GM18498 (cell line): ENCODE data around the gene SYNJ1.
A peak's percentile ranks its signal among the peaks of the same experiment; 100 is the strongest.
"Not testable (repeated sequence)": the region's sequence is repeated elsewhere in the genome, so short reads cannot be mapped to it uniquely, and the experiment has no call there.

ENCODE experiments used
- ATAC-seq: cut with Tn5 transposase; IDR thresholded peaks from one replicate; pipeline ENCODE4 v1.9.1; 2021; ENCODE audit warnings: mild to moderate bottlenecking, moderate library complexity; ENCODE audit not compliant: unreplicated experiment

Gene SYNJ1

GRCh38 chr21:32739946-32740345, 12.1 kb upstream of the SYNJ1 start:
- no peak for ATAC-seq

- ATAC-seq, result not testable (repeated sequence)
Observed at GRCh38 chr21:32736083-32736482, 8.3 kb upstream of the SYNJ1 start.

- ATAC-seq, result no peak
Observed at GRCh38 chr21:32735524-32735923, 7.7 kb upstream of the SYNJ1 start.

DNA sequence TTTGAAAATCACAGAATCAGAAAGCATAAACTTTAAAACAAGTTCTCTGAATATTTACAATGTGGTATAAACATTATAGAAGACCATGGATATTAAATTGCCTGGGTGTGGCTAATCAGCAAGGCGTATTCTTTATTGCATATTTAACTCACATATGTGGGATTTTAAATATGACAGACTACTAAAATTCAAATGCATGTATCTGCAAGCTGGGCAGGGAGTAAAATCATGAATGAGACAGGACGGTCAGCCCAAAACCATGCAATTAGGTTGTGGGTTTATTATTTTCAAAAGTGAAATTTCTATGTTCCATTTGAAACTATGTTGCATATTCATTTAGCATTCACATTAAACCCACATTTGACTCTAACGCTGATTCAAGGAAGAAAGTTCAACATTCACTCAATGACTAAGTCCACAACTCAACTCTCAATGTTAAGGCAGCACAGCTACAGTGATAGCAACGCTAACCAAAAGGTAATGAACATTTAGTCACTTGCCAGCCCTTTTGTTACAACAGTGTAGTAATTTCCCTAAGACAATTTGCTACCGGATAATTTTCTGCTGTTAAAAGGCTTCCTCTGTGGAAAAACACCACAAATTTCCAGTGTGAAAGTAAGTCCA, 6.3 kb upstream of the SYNJ1 start:
- no peak for ATAC-seq

GRCh38 chr21:32733356-32733755, 5.5 kb upstream of the SYNJ1 start:
- no peak for ATAC-seq

- no peak for ATAC-seq
Observed at GRCh38 chr21:32732544-32732943, 4.7 kb upstream of the SYNJ1 start.

DNA sequence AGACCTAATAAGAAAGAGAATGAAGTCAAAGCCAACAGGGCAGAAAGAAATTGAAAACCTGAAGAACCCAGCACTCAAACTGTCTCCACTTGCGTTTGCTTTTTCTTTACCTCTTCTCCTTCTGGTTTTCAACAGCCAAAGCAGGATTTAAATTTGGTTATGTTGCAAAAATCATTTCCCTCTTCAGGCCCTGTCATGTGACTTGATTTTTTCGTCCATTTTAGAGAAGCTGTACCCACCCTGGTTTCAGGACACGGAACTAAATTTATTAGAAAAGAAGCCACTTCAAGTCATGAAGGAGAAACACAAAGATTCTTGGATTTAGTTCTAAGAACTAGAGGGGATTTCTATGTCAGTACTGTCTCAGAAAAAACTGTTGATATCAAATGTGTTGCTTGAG, 1.0 kb upstream of the SYNJ1 start:
- no peak for ATAC-seq

DNA sequence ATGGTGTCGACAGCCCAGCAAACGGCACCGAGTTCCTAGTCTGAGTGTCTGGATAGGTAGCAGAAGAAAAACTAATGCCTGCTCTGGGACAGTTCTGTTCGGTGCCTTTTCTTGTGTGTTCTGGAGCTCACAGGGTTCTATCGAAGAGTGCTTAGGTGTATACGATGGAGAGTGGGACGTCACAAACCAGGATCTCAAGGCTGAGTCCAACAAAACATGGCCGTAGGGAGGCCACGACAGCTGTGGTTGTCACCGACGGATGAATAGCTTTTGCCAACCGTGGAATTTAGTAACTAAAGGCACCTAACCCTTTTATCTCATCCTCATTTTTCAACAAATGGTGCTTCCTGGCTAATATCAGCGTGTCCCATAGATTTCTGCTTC, 635 bp upstream of the SYNJ1 start:
- no peak for ATAC-seq

GRCh38 chr21:32726839-32727686, 750 bp downstream of the SYNJ1 start:
- peak; percentile 24 for ATAC-seq

DNA sequence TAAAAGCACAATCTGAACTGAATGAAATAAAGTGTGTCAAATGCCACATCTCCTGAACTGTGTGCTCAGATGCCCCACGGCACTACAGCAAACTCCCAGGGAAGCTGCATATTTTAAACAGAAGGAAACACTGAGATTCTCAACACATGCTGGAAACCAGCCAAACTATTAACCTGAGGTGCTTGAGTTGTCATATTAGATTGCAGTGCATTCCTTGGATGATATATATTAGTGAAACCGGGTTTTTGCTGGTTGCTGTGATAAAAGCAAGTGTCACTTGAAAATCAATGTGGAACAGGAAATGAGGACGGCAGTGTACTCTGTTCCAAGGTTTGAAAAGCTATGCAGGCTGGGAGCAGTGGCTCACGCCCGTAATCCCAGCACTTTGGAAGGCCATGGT, 8.7 kb downstream of the SYNJ1 start:
- ATAC-seq, result no peak

GRCh38 chr21:32717851-32718316, 9.9 kb downstream of the SYNJ1 start:
- ATAC-seq, result no peak

GRCh38 chr21:32716486-32716885, 11.3 kb downstream of the SYNJ1 start:
- no peak for ATAC-seq

- no peak for ATAC-seq
Observed at GRCh38 chr21:32713726-32714125, 14.1 kb downstream of the SYNJ1 start.

GRCh38 chr21:32712641-32713040, 15.2 kb downstream of the SYNJ1 start:
- ATAC-seq, result no peak

DNA sequence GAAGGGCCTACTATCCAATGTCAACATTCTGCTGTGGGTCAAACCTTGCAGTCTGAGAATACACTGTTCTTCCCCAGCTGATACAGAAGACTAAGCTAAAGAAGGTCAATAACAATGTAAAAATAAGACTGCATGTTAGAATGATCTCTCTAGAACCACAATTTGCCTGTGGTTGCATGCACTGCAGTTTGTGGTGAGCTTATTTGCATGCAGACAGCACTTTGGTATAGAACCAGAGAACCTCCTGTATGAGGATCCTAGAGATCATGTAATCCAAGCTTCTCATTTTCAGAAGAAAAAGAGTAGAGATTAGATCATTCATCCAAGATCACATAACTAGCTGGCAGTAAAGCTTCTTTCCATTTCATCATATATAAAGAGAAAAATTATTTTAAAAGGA, 15.8 kb downstream of the SYNJ1 start:
- peak; percentile 99 for ATAC-seq

- no peak for ATAC-seq
Observed at GRCh38 chr21:32710987-32711386, 16.8 kb downstream of the SYNJ1 start.

GRCh38 chr21:32710069-32710784, 17.6 kb downstream of the SYNJ1 start:
- no peak for ATAC-seq

- no peak for ATAC-seq
Observed at GRCh38 chr21:32708069-32708468, 19.7 kb downstream of the SYNJ1 start.

GRCh38 chr21:32705901-32706300, 21.9 kb downstream of the SYNJ1 start:
- no peak for ATAC-seq

GRCh38 chr21:32705139-32705538, 22.7 kb downstream of the SYNJ1 start:
- no peak for ATAC-seq

DNA sequence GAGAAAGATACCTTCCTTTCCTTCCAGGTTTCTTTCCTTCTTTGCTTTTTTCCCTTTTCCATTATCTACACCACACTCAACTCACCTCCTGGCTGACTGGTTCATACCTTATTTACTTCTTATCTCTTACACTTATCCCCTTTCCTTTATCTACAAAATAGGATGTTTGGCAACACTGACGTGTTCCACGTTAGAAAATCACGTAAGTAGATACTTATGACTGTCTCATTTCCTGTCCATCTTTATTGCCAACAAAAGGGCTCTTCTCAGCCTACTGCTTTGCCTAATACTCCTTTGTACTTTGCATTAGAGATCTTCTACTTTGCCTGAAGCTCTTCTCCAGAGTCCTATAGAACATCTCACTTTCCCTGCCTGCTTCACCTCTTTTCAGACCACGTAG, 25.1 kb downstream of the SYNJ1 start:
- ATAC-seq, result no peak
